Epithelial cell of prostate (primary cell): ENCODE results near the gene DHX40.
"Not testable (repeated sequence)": the region's sequence is repeated elsewhere in the genome, so short reads cannot be mapped to it uniquely, and the experiment has no call there.

Experiments used
- DNase-seq: peaks from one replicate; pipeline ENCODE4 v3.0.0-alpha.2; 2011; ENCODE audit warnings: low read depth, low spot score
- H3K27ac ChIP-seq: fragments of 450-650 bp; 2 replicates; pipeline ENCODE4 v1.5.1; 2017; ENCODE audit warnings: mild to moderate bottlenecking

Gene DHX40, protein sequence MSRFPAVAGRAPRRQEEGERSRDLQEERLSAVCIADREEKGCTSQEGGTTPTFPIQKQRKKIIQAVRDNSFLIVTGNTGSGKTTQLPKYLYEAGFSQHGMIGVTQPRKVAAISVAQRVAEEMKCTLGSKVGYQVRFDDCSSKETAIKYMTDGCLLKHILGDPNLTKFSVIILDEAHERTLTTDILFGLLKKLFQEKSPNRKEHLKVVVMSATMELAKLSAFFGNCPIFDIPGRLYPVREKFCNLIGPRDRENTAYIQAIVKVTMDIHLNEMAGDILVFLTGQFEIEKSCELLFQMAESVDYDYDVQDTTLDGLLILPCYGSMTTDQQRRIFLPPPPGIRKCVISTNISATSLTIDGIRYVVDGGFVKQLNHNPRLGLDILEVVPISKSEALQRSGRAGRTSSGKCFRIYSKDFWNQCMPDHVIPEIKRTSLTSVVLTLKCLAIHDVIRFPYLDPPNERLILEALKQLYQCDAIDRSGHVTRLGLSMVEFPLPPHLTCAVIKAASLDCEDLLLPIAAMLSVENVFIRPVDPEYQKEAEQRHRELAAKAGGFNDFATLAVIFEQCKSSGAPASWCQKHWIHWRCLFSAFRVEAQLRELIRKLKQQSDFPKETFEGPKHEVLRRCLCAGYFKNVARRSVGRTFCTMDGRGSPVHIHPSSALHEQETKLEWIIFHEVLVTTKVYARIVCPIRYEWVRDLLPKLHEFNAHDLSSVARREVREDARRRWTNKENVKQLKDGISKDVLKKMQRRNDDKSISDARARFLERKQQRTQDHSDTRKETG

DNA sequence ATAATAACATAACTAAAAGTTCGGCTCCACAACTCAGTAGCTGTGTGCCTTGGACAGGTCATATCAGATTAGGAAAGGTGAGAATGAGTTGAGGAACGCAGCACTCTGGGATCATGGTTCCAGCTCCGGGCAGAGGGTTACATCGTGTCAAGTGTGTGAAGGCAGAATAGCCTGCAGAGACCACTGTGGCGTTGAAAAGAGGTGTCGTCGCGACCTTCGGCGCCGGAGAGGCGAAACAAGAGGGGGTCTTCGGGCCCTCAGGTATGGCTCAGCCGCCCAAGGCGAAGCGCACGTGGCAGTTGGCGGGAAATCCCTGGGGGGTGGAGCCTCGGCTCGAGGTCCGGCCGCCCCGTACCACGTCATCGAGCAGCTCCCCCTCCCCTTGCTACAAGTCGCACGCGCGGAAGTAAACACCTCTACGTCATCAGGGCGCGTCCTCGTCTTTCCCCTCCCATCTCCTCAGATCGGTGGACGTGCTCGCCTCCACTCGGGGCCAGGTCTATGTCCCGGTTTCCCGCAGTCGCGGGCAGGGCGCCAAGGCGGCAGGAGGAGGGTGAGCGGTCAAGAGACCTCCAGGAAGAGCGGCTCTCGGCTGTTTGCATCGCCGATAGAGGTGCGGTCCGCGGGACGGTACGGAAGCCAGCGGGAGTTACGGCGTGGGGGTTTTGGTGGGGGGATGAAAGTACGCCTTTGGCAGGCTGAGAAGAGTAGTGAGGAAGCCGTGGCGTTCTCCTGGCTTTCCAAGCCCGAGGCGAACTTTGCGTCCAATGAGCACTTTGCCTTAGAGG is at the start of gene DHX40:
TSS of gene DHX40 (plus strand) at position 440 of the 788 bp plus-strand sequence. CDS start at position 502, 62 bp downstream.
- peak within 1 kb of the TSS; percentile 39 for H3K27ac ChIP-seq
- DNase-seq: peak; percentile 76

DNA sequence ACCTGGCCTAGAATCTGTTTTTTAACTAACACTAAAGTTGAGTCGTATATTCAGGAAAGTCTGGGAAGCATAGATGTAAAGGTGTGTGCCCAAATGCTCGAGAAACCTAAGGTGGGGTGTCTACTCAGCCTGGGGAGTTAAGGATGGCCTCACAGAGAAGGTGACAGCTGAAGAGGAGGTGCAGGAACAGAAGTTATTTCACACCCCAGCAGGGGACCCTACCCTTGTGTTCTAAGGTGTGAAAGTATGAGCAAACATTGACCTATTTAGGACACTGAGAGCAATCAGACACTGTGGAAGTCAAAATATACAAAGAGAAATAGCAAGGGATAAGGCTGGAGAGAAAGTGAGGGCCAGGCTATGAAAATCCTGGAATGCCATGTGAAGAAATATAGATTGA is 49.0 kb upstream of the DHX40 start:
- DNase-seq: no peak
- H3K27ac ChIP-seq: no peak overlapping the region

DNA sequence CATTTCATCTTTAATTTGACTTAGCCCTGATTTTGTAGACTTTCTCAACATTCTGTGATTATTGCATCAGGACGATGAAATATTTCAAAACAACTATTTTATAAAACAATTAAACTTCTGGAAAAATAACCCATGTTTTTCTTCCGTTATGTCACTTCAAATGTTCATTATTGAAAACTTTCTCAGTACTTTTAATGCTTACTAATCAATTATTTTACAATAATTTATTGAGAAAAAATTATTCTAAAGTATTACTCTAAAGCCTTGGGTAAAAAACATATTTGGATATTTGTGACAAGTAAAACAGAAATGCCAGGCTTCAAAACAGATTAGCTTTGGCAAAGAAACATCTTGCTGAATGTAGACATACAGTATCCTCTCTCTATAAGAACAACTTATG is 46.3 kb upstream of the DHX40 start:
- H3K27ac ChIP-seq: no peak overlapping the region
- no peak for DNase-seq

DNA sequence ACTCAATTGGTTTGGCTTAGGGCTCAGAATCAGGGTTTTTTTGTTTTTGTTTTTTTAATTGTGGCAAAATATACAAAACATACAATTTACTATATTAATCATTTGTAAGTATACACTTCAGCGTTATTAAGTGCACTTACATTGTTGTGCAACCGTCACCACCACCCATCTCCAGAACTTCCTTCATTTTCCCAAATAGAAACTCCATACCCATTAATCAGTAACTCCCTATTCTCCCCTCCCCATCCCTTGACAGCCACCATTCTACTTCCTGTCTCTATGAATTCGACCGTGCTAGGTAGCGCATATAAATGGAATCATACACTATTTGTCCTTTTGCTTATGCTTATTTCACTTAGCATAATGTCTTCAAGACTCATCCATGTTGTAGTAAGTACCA is 45.2 kb upstream of the DHX40 start:
- DNase-seq: no peak
- no peak overlapping the region for H3K27ac ChIP-seq

DNA sequence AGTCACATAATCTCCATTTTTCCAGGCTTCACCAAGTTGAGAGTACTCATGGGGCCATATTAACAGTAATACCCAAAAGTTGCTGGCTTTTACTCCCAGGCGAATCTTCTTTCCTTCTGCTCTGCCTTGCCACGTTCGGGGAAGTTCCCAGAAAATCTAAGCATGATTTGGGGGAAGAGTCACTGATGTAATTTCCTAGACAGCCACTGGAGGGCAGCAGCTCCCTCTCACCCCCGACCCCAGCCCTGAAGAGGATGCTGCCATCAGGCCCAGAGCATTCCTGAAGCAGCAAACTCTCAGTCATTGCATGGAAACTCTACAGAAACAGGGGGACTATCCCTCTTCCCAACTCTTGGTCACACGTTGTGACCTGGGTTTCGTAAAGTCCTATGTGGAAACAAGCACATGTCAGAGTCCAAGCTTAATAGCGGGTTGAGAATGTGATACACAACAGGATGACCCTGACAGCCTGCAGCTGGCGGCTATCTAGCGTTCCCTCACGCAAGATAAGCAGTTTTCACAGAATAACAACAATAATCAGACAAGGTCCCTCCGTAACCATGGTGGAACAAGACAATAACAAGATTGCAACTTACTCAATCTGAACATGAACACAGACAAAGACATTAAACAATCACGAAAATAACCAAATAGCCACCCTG is 43.8 kb upstream of the DHX40 start:
- no peak for DNase-seq
- H3K27ac ChIP-seq: no peak overlapping the region

DNA sequence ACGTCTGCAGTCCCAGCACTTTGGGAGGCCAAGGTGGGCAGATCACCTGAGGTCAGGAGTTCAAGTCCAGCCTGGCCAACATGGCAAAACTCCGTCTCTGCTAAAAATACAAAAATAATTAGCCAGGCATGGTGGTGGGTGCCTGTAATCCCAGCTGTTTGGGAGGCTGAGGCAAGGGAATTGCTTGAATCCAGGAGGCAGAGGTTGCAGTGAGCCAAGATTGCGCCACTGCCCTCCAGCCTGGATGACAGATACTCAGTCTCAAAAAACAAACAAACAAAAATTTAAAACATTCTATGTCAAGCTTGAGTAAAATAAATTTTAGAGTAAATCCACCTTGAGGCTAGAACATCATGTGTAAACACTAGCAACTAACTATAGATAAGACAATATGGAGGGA is 40.5 kb upstream of the DHX40 start:
- not testable (repeated sequence) for DNase-seq, H3K27ac ChIP-seq

DNA sequence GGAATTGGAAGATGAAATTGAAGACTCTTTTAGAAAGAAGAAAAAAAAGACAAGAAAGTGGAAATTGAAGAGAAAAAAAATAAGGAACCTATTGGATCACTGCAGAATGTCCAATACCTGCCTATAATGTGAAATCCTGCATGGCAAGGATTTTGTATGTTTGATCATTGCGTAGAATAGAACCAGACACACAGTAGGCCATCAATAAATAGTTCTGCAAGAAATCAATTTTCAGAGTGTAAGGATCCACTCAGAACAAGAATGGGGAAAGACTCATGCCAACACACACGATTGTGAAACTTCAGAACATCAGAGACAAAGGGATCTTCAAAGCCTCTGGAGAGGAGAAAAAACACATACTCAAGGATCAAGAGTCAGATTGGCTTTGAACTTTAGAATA is 39.7 kb upstream of the DHX40 start:
- H3K27ac ChIP-seq: no peak overlapping the region
- DNase-seq: no peak

DNA sequence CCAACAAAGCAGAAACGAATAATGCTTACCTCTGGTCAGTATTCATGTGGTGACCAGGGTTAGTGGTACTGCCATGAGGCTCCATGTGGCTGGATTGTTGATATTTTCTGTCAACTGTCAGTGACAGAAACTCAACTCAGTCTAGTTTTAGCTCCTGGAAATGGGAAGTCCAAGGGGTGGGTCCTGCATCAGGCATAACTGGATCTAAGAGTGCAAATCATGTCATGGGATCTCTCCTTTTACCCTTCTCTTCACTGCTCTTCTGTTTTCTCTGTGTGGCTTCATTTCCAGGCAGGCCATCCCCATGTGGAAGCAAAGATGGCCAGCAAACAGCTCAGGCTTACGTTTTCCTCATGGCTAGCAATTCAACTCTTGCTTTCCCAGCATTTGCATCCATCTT is 39.0 kb upstream of the DHX40 start:
- H3K27ac ChIP-seq: no peak overlapping the region
- no peak for DNase-seq

DNA sequence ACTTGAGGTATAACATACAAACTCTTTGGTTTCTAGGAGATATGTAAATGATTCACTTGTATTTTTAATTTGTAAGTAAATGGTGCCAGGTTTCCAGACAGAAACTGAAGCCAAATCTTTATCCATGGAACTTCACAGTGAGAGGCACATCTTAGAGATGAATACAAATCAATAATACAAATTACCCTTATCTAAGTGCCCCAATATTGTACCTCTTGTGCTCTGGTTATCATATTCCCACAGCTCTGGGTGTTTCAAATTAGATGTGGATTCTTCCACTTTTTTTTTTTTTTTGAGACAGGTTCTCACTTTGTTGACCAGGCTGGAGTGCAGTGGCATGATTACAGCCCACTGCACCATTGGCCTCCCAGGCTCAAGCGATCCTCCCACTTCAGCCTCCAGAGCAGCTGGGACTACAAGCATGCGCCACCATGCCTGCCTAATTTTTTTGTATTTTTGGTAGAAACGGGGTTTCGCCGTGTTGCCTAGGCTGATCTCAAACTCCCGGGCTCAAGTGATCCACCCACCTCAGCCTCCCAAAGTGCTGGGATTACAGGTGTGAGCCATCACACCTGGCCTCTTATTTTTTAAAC is 38.0 kb upstream of the DHX40 start:
- no peak for DNase-seq
- no peak overlapping the region for H3K27ac ChIP-seq

DNA sequence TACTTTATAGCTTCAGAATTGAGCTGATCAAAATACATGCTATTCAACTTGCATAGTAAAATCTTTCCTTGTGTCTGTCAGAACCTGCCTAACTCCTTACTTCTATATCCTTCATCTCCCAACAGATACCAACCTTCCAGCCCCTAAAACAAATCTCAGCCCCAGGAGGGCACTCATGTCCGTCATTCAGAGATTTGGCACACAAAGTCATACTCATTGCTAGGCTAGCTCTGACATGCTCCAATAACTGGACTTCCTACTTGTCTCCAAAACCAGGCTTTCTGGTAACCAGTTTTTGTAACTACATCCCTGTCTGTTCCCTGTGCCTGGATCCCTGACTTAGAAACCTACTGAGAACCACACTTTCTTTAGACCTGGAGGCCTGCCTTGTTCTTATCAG is 37.5 kb upstream of the DHX40 start:
- no peak for DNase-seq
- no peak overlapping the region for H3K27ac ChIP-seq

DNA sequence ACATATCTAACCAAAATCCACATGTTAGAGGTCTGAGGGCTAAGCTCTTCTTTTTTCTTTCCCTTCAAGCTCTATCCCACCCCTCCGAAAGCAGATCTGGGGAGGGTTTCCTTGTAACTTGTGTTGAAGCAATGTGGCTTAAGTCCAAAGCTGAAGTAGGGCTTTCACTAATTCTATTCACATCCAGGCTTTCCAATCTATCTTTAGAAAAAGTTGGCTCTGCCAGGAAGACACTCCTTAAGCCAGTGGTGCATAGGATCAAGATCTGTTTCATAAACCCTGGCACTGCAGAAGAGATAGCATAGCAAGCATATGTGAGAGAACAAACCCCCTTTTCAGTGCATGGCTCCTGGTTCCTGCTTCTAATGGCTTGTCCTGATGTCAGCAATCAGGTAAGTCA is 34.9 kb upstream of the DHX40 start:
- no peak for DNase-seq
- no peak overlapping the region for H3K27ac ChIP-seq

DNA sequence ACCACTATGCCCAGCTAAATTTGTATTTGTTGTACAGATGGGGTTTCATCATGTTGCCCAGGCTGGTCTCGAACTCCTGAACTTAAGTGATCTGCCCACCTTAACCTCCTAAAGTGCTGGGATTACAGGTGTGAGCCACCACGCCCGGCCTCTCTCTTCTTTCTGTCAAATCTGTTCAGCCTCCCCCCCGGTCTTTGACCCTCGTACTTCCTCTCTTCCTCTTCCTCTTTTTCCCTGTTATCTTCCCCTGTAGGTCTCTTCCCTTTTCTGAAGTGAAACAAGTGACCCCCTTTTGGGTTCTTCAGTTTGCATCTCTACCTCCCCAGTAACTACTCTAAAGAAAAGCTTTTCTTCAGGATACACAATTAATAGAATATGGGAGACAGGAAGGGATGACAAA is 31.7 kb upstream of the DHX40 start:
- no peak for DNase-seq
- H3K27ac ChIP-seq: no peak overlapping the region

DNA sequence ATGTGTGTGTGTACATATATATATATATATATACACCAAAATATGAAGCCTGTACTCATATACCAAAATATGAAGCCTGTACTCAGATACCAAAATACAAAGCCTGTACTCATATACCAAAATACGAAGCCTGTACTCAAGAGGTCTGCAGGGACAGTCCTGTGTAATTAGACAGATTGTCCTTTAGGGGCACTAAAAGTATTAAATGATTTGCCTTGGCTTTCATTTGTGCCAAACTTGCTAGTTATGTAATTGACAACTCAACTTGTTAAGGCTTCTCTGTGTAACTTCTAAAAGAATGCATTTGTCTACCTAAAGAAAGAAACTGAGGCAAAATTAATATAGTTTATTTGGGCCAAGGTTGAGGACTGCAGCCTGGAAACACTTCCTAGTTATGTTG is 30.8 kb upstream of the DHX40 start:
- no peak for DNase-seq
- no peak overlapping the region for H3K27ac ChIP-seq

DNA sequence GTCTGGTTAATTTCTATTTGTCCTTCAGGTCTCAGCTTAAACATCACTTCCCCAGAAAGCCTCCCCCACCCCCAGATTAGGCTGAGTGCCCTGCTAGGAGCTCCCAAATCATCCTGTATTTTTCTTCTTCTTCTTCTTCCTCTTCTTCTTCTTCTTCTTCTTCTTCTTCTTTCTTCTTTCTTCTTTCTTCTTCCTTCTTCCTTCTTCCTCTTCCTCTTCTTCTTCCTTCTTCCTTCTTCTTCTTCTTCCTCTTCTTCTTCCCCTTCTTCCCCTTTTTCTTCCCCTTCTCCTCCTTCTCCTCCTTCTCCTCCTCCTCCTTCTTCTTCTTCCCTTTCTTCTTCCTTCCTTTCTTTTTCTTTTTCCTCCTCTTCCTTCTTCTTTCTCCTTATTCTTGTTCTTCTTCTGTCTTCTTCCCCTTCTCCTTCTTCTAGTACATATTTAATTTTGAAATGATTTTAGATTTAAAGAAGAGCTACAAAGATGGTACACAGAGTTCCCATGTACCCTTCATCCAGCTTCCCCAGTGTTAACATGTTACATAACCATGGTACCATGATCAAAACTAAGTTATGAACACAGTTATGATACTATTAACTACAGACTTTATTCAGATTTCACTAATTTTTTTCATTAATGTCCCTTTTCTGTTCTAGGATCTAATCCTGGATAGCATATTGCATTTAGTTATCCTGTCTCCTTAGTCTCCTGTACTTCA is 27.1 kb upstream of the DHX40 start:
- no peak for DNase-seq
- no peak overlapping the region for H3K27ac ChIP-seq

DNA sequence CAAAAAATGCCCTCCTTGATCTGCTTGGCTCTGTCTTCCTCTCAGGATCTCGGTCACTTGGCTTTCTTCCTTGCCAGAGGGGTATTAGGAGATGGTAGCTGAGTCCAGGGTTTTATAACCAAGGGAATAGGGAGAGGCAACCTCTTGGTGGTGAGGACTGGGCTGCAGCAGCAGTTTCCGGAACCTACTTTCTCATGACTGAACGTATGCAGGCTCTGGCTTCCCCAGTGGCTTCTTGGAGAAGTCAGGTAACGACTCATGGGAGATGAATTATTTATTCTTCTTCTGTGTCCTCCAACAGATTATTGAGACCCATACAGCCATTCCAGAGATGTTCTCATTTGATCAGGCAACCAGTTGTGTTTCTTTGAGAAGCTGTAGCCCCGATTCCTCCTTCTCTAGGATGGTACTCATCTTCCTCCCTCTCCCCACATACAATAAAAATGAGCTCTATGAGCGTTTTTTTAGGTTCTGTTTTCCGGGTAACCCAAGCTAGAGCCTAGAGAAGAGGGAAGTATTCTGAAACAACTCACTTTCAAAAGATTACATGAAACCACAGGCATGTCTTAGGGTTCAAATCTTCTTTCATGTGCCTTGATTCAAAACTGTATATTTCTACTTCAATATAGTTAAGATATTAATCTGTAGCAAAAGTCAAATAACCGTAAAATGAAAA is 22.3 kb upstream of the DHX40 start:
- no peak for DNase-seq
- no peak overlapping the region for H3K27ac ChIP-seq

DNA sequence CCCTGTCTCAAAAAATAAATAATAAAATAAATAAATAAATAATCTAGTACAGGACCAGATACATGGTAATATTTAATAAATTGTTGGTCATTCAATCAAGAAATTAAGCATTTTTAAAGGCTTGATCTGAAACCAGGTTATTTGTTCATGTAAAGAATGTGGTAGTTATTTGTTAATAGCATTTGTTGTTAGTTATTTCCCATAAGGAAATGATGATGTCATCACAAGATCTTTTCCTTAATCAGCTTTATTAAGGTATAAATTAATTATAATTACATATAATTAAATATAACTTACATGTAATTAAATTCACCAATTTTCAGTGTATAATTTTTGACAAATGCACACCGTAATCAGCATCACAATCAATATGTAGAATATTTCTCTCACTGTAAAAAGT is 19.5 kb upstream of the DHX40 start:
- H3K27ac ChIP-seq: no peak overlapping the region
- DNase-seq: no peak

DNA sequence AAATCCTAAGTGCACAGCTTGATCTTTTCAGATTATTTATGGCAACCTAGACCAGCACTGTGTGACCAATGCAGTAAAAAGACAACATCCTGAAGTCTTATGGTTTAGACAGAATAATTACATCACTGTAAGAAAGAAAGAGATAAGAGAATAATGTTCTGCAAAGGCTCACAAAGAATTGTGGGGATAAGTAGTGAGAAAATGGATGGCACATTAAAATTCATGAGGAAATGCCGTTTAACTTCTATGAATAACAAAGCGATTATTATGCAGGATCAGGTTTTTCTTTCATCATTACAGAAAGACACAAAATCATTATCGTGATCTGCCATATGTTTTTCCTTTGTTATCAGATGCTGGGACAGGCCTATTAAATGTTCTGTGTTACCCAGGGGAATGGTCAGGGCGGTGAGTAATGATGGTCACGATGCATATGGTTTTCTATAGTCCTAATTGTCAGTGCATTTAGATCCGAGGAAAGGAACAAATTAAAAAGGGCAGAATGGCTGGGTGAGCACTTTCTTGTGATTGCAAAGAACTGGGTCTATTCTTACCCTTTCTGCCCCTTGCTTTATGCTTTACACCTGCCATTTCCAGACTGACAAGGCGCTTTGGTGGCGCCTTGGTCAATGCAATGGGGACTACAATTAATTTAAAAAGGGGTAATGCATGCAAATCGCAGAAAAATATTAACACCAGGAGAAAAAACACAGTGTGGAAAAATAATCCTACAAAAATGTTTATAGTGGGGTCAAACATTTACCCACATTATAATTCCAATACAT is 18.1 kb upstream of the DHX40 start:
- H3K27ac ChIP-seq: no peak overlapping the region
- DNase-seq: no peak

DNA sequence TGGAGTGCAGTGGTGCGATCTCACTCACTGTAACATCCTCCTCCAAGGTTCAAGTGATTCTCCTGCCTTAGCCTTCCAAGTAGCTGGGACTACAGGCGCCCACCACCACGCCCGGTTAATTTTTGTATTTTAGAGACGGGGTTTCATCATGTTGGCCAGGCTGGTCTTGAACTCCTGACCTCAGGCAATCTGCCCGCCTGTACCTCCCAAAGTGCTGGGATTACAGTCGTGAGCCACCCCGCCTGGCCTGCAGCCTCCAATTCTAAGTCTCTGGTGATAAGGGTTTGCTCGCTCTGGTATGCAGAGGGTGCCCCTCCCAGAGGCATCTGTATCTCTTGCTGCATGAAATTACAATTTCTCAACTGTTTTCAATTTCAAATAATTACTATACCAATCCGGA is 16.4 kb upstream of the DHX40 start:
- H3K27ac ChIP-seq, DNase-seq: not testable (repeated sequence)
